ENCODE results near the gene GALNT1. TPM values are rescaled to one million over a fixed set of nuclear protein-coding genes. Genes with fewer than 3 reads are reported as not detected.

GALNT1 gene
- total and polyA plus RNA-seq, 3 donors from 2014 or later = 27.3 to 67.0 (median 55.7) TPM

- TF ChIP-seq, protein P1, sequence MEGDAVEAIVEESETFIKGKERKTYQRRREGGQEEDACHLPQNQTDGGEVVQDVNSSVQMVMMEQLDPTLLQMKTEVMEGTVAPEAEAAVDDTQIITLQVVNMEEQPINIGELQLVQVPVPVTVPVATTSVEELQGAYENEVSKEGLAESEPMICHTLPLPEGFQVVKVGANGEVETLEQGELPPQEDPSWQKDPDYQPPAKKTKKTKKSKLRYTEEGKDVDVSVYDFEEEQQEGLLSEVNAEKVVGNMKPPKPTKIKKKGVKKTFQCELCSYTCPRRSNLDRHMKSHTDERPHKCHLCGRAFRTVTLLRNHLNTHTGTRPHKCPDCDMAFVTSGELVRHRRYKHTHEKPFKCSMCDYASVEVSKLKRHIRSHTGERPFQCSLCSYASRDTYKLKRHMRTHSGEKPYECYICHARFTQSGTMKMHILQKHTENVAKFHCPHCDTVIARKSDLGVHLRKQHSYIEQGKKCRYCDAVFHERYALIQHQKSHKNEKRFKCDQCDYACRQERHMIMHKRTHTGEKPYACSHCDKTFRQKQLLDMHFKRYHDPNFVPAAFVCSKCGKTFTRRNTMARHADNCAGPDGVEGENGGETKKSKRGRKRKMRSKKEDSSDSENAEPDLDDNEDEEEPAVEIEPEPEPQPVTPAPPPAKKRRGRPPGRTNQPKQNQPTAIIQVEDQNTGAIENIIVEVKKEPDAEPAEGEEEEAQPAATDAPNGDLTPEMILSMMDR (IDR thresholded peaks at IDR 0.05) = no peak
- no peak for TF ChIP-seq POLR2A (IDR thresholded peaks at IDR 0.05)
- Histone ChIP-seq H3K27me3 (no peaks in the 10 kb centered on the region), H3K4me1 (peaks cover 11% of the 10 kb centered on the region), H3K27ac (peak overlapping the region; percentile 40 to 73), H3K9me3 (no peaks in the 10 kb centered on the region), H3K36me3 (ENCODE audit: low read depth, missing control alignments) (no peaks in the 10 kb centered on the region), H3K4me3 (peak overlapping the region; percentile 68 to 70)
- WGBS, 2 donors = 1 to 9% methylated on average over 6 to 44 of the region's 51 CpGs
- intact Hi-C loops (cut with DNase I; ENCODE audit: low total_unique reads) = no loop called here
- peak; percentile 32 for DNase-seq
Measured at GRCh38 chr18:35581898-35582641, 530 bp downstream of the GALNT1 start.

- Histone ChIP-seq H3K27me3 (no peaks in the 10 kb centered on the region), H3K27ac (no peak overlapping the region), H3K36me3 (ENCODE audit: low read depth, missing control alignments) (no peaks in the 10 kb centered on the region), H3K4me3 (no peak overlapping the region), H3K9me3 (no peaks in the 10 kb centered on the region), H3K4me1 (peaks cover 11% of the 10 kb centered on the region)
- WGBS, 2 donors = 37 to 40% methylated on average over 6 of the region's 6 CpGs
- intact Hi-C loops (cut with DNase I; ENCODE audit: low total_unique reads) = no loop called here
- DNase-seq = no peak
- TF ChIP-seq, protein P1 (IDR thresholded peaks at IDR 0.05) = no peak
Measured at GRCh38 chr18:35582899-35583558, 1.5 kb downstream of the GALNT1 start.

GRCh38 chr18:35584735-35585134 is 3.2 kb downstream of the GALNT1 start:
- intact Hi-C loops (cut with DNase I; ENCODE audit: low total_unique reads) = no loop called here
- Histone ChIP-seq H3K27ac (no peak overlapping the region), H3K27me3 (no peaks in the 10 kb centered on the region), H3K4me1 (peaks cover 11% of the 10 kb centered on the region), H3K4me3 (no peak overlapping the region), H3K9me3 (no peaks in the 10 kb centered on the region), H3K36me3 (ENCODE audit: low read depth, missing control alignments) (no peaks in the 10 kb centered on the region)
- 85 to 89% methylated on average over 5 of the region's 5 CpGs for WGBS, 2 donors
- DNase-seq = no peak
- TF ChIP-seq, protein P1 (IDR thresholded peaks at IDR 0.05) = no peak
- TF ChIP-seq POLR2A (IDR thresholded peaks at IDR 0.05) = no peak

GRCh38 chr18:35585608-35586007 is 4.1 kb downstream of the GALNT1 start:
- no peaks in the 10 kb centered on the region for H3K27me3 ChIP-seq
- H3K27ac ChIP-seq = no peak overlapping the region
- intact Hi-C loops (cut with DNase I; ENCODE audit: low total_unique reads) = no loop called here
- no peak for DNase-seq
- H3K4me3 ChIP-seq = no peak overlapping the region
- H3K4me1 ChIP-seq = peaks cover 11% of the 10 kb centered on the region
- TF ChIP-seq, protein P1 (IDR thresholded peaks at IDR 0.05) = no peak
- TF ChIP-seq POLR2A (IDR thresholded peaks at IDR 0.05) = no peak
- WGBS, 2 donors = 93 to 97% methylated on average over 1 of the region's 1 CpG
- no peaks in the 10 kb centered on the region for H3K36me3 ChIP-seq (ENCODE audit: low read depth, missing control alignments)
- H3K9me3 ChIP-seq = no peaks in the 10 kb centered on the region

All from testis (tissue), 3 donors.